Stimulated activated naive CD8-positive, alpha-beta T cell treated with anti-CD3 and anti-CD28 coated beads, Interleukin-15, Interleukin-2, amounts not matched to agents 100 U/mL and 50 U/mL, for 24 hours (primary cell): ENCODE measurements around the gene SIMC1.
A peak's percentile ranks its signal among the peaks of the same experiment; 100 is the strongest.
"Not testable (repeated sequence)": the region's sequence is repeated elsewhere in the genome, so short reads cannot be mapped to it uniquely, and the experiment has no call there.

ENCODE experiments used
- ATAC-seq: fragments of 150-1000 bp; cut with Tn5 transposase; one replicate; pipeline ENCODE4 v1.10.0; 2021
- DNase-seq: peaks from one replicate; pipeline ENCODE4 v3.0.0; 2021

Gene SIMC1

GRCh38 chr5:176290057-176290840 is 52.0 kb downstream of the SIMC1 start:
- not testable (repeated sequence) for DNase-seq
- ATAC-seq: peak; percentile 23

- ATAC-seq, DNase-seq: not testable (repeated sequence)
Observed at GRCh38 chr5:176305356-176305755, 67.1 kb downstream of the SIMC1 start.

GRCh38 chr5:176317534-176318374 is 79.5 kb downstream of the SIMC1 start:
- no peak for ATAC-seq
- no peak for DNase-seq

- ATAC-seq (no peak), DNase-seq (no peak)
Observed at GRCh38 chr5:176319827-176320554, 81.8 kb downstream of the SIMC1 start.

- ATAC-seq (no peak), DNase-seq (no peak)
Observed at GRCh38 chr5:176320577-176320976, 82.4 kb downstream of the SIMC1 start.

GRCh38 chr5:176334031-176334770 is 96.0 kb downstream of the SIMC1 start:
- ATAC-seq: no peak
- DNase-seq: no peak

- ATAC-seq: no peak
- DNase-seq: no peak
Observed at GRCh38 chr5:176337913-176338312, 99.7 kb downstream of the SIMC1 start.

- no peak for ATAC-seq
- no peak for DNase-seq
Observed at GRCh38 chr5:176339304-176339703, 101.1 kb downstream of the SIMC1 start.

- DNase-seq (no peak), ATAC-seq (no peak)
Observed at GRCh38 chr5:176341325-176342157, 103.3 kb downstream of the SIMC1 start.

- no peak for ATAC-seq
Observed at GRCh38 chr5:176342158-176342483, 103.9 kb downstream of the SIMC1 start.

GRCh38 chr5:176342766-176343458 is 104.7 kb downstream of the SIMC1 start:
- no peak for DNase-seq
- no peak for ATAC-seq

More at GRCh38 chr5:176342158-176342483, 103.9 kb downstream of the SIMC1 start:
- DNase-seq: no peak

- no peak for DNase-seq
- ATAC-seq: no peak
Observed at GRCh38 chr5:176350416-176350815, 112.2 kb downstream of the SIMC1 start.

GRCh38 chr5:176352116-176352878 is 114.1 kb downstream of the SIMC1 start:
- DNase-seq (no peak), ATAC-seq (no peak)

GRCh38 chr5:176353533-176353932 is 115.3 kb downstream of the SIMC1 start:
- DNase-seq: no peak
- ATAC-seq: no peak

GRCh38 chr5:176355400-176356178 is 117.4 kb downstream of the SIMC1 start:
- ATAC-seq (peak; percentile 15), DNase-seq (no peak)

- DNase-seq (no peak), ATAC-seq (no peak)
Observed at GRCh38 chr5:176356179-176356566, 117.9 kb downstream of the SIMC1 start.

- no peak for ATAC-seq
- no peak for DNase-seq
Observed at GRCh38 chr5:176359658-176360057, 121.4 kb downstream of the SIMC1 start.

GRCh38 chr5:176360894-176361436 is 122.7 kb downstream of the SIMC1 start:
- ATAC-seq (no peak), DNase-seq (peak; percentile 21)
